Lower leg skin (tissue), 3 donors: ENCODE data around the gene LEF1.

Experiments
- CTCF ChIP-seq, 3 donors: fragments of 450-650 bp; IDR thresholded peaks; one replicate each; pipeline ENCODE4 v1.5.1; 2016; ENCODE audit warnings: antibody characterized with exemption in 3 of 3, mild to moderate bottlenecking in 3 of 3, moderate library complexity in 2 of 3
- POLR2A ChIP-seq, 2 donors: fragments of 450-650 bp; IDR thresholded peaks; one replicate each; pipeline ENCODE4 v1.6.1; 2016 to 2017; ENCODE audit warnings: antibody characterized with exemption in 2 of 2, mild to moderate bottlenecking in 1 of 2, moderate library complexity in 1 of 2

GRCh38 chr4:107997794-107998193, 170.9 kb downstream of the LEF1 start:
- TF ChIP-seq CTCF (IDR thresholded peaks at IDR 0.05): no peak
- TF ChIP-seq POLR2A (IDR thresholded peaks at IDR 0.05): no peak
